GM04503 (cell line): ENCODE measurements around the gene PRSS50.
A peak's percentile ranks its signal among the peaks of the same experiment; 100 is the strongest.

ENCODE experiments used
- DNase-seq: peaks from one replicate; pipeline ENCODE4 v3.0.0-alpha.2; 2012; ENCODE audit warnings: low read depth

Gene PRSS50

DNA sequence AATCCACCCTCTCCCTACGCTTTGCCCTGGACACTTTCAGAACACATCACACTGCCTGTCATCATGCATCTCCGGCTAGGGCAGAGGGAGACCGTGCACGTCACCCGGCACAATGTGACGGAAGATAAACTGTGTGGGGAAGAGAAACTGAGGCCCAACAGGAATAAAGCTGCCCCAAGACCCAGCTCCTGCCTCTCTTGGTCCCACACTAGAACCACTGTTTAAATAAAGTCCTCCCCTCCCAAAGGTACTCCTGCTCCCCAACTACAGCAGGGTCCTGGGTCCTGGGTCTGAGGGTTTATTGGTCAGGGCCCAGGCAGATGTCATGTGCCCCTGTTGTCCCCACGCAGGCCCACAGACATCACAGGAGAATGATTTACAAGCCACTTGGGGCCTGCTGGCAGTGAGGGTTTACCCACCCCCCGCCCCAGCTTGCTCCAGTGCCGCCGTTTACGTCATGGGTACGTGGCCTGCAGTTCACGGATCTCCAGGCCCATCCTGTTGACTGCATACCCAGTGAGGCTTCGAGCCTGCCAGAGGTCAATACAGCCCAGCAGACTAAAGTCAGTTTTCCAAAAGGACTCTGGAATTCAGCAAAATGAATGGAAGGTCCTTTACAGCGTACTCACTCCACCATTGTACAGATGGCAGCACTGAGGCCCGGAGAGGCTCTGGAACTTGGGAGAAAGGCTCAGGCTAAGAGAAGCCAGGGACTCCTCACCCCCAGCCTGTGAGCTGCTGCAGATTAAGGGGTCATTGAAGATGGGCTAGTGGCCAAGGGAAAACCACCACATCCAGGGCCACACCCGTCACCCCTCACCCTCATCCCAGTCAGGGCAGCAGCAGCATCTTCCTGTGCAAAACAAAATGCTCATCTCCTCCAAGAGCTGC lies 47.4 kb downstream of the PRSS50 start:
- no peak for DNase-seq

DNA sequence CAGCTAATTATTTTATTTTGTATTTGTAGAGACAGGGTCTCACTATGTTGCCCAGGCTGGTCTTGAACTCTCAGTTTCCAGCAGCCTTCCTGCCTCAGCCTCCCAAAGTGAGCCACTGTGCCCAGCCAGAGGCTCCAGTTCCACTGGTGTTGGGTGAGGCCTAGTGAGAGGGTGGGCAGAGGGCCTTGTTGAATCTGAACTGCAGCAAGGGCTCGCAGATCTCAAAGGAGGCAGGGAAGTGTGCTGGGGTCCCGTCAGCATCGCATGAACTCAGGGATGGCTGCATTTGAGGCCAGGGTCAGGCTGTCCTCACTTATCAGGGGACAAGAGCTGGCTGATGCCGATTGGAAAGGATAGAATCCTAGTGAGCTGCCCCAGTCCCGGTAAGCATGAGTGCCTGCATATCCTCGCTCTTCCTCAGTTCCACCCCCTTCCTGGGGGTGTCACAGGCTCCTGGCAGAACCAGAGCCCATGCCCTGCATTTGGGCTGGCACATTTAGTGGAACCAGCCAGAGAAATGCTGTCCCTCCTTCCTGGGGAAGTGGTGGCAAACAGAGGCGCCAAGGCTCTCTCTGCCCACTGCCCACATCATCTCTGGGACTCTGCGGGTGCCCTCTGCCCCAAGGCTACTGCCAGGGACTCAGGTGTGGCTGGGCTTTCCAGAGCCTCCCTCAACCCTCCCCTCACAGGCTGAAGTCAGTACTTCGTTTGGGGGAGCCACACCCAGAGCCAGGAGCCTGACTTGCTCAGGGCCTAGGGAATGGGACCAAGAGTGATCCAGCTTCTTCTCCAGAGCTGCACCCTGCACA lies 48.3 kb downstream of the PRSS50 start:
- no peak for DNase-seq

DNA sequence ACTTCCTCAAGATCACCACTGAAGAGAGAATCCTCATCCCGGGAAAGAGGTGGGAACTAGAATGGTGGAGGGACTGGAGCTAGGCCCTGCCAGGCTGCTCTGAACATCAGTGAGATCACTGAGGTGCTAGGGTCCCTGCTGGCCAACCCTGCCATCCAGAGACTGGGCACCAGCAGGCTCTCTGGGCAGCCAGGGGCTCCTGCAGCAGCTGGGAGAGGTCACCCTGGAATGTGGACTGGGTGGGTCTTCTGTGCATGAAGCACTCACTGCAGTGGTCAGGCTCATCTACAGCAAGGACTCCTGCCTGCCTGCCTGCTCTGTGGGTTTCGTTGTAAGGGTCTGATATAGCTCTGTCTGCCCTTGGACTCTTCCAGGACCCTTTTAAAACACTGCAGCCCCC lies 49.1 kb downstream of the PRSS50 start:
- DNase-seq, result no peak

DNA sequence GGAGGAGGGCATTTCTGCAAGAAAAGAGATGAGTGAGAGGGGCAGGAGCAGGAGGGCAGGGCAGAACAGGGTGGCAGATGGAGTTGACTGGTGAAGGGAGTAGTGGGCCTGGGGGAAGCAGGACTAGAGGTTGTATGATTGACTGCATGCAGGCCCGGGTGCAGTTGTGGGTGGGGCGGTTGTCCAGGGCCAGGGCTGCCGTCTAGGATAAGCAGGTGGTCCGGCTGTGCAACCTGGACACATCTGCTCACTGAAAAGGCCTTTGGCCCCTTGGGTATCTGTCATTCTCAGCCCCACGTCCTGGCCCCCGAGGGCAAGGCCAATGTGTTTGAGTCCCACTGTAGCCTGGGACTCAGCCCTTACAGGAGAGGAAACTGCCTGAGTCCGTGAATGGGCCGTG lies 49.6 kb downstream of the PRSS50 start:
- DNase-seq, result no peak

DNA sequence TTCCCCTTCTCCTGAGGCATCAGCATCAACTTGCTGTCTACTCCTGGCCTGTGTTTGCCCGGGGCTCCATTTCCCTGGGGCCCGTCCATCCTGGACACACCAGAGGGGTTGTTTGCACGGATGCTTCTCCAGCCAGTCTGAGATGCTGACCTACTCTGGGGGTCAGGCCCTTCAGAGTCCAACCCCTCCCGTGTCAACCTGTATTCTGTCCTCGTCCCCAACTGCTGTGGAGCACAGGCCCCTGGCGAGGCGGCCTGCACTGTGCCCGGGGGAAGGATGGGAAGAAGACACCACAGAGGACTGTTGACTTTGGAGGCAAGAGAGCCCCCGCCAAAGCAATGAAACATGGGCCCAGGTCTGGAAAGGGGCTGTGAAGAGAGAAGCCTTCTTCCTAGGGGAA lies 50.0 kb downstream of the PRSS50 start:
- DNase-seq, result no peak

DNA sequence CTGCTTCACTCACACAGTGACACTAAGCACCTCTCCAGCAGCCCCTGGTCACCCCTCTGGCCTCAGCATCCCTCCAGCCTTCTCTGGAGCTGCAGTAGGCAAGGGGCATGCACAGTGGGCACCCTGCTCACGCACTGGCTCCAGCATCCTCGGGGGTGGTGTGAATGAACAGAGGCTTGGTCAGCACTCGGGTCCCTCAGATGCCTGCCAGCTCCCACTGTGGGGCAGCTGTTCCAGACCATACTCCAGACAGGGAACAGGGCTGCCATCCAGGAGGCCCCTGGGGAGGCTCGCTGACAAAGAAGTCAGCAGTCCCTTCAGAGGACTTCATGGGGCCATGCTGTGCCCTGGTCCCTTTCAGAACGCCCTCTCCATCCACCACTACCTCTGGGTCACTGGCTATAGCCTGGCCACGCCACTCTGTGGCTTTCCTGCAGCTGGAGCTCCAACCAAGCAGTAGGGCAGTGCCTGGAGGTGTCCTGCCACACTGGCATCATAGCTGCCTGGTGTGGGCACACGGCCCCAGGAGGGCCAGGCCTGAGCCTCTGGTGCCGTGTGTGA lies 50.5 kb downstream of the PRSS50 start:
- no peak for DNase-seq

DNA sequence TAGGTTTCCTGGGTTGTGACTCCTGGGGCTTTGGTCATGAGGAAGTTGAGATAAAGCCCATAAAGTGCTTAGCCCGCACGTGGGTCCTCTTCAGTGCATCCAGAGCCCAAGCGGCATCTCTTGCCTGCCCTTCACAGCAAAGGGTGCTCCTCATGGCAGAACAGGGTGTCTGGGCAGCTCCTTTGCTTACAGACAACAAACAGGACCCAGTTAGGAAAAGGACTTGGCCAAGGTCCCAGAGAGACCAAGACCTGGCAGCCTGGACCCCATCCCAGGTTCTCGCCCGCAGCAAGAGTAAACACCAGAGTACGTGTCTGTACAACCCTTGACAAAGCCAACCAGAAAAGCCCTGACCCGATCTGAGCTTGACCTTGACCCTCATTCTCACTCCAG lies 51.2 kb downstream of the PRSS50 start:
- no peak for DNase-seq

DNA sequence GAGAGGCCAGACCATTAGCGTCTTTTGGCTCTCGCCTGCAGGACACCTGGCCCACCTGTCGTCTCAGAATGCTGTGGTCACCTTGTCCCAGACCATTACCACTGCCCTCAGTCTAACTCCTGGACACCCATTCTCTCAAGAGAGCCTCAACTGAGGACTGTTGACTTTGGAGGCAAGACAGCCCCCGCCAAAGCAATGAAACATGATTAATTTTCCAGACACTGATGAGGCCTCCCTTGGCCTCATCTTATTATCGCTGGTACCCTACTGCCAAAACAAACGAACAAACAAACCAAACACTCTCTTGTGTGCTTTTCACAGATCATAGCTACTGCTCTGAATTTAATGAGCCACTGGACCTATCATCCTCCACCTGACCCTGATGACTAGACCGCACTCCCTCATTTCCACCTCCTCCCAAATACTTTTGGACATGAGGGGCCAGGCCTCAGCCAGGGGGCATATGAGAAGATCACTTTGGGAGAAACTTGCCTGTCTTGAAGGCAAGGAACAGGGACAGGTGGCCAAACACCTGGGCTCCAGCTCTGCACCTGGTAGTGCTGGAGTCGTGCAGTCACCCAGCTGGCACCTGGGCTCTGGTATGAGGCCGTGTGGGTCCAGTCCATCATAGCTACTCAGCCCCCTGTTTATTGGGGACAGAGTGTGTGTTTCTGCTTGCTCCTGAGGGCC lies 51.8 kb downstream of the PRSS50 start:
- DNase-seq, result no peak

DNA sequence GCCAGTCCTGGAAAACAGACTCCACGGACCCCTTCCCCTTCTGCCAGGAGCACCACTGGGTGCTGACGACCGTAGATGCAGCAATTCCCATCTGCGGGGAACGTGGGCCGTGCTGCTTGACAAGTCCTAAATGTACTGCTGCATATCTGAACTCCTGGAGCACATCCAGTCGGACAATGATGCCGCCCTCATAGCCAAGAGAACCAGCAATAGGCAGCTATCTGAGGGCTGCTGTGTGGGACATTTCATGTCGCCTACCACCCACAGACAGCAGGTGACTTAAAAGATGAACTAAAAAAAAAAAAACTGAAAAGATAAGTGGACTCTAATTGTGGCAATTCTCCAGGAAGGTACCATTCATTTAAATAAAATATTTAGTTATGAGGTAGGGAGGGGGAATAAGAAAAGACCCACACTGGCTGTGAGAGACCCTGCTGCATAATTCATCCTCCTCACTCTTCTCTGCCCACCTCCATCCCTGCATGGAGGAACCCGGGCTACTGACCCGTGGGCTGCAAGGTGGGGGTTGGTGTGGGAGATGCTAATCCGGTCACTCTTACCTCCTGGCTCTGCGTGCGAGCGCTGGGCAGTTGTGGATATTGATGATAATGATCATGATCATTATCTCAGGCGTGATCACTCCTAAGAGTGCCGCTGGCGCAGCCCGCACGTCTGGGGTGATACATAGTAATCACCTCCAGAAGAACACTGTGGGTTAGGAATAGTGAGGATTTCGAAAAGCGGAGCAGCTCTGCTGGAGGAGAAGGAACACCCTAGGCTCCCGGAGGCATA lies 52.5 kb downstream of the PRSS50 start:
- DNase-seq, result no peak

DNA sequence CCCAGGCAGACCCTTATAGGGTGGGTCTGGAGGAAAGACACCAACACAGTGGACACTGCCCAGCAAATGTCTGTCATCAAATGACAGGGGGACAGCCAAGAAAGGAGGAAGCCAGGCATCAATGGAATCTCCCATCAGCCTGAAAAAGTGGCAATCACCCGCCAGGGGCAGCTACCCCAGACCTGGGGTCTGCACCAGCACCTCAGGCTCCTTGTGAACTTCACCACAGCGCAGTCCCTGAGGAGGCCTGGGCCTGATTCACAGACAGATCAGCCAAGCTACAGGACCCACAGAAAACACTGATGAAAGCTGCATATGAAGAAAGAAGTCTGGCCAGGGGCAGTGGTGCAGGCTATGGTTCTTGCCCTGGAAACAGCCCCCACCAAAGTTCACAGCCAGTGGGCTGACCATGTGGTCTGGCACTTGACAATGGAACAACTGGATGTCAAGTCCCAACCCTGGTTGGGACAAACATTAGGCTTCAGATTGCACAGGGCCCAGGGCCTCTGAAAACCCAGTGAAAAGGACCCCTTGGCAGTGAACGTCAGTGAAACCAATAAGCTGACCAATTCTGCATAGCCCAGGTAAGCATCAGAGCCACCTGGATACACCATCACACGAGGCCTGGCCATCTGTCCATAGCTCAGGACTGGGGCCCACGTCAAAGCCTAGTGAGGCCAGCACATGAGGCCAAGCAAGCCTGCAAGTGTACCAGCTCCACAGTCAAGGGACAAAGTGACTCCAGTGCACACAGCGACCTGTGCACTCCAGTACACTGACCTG lies 53.3 kb downstream of the PRSS50 start:
- no peak for DNase-seq

DNA sequence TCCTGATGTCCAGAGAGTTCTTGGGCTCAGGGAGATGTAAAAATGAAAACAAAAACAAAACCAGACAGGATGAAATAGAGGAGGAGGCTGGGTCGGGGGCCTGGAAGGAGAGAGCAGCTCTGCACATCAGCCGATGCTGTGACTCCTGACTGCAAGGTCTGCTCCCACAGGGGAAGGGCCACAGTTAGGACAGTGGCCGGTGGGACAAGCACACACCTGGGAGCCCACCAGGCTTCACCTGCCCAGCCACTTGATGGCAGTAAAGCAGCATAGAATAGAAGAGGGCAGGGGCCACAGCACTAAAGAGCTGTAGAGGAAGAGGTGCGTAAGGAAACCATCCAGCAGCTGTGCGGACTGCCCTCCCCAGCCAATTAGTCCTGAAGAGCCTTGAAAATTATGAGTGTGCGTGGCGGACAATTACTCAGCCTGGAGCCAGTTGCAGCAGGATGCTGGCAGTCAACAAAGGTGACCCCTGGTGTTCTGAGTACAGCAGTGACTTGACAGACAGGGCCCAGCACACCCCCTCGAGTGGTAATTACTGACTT lies 54.0 kb downstream of the PRSS50 start:
- DNase-seq, result no peak

DNA sequence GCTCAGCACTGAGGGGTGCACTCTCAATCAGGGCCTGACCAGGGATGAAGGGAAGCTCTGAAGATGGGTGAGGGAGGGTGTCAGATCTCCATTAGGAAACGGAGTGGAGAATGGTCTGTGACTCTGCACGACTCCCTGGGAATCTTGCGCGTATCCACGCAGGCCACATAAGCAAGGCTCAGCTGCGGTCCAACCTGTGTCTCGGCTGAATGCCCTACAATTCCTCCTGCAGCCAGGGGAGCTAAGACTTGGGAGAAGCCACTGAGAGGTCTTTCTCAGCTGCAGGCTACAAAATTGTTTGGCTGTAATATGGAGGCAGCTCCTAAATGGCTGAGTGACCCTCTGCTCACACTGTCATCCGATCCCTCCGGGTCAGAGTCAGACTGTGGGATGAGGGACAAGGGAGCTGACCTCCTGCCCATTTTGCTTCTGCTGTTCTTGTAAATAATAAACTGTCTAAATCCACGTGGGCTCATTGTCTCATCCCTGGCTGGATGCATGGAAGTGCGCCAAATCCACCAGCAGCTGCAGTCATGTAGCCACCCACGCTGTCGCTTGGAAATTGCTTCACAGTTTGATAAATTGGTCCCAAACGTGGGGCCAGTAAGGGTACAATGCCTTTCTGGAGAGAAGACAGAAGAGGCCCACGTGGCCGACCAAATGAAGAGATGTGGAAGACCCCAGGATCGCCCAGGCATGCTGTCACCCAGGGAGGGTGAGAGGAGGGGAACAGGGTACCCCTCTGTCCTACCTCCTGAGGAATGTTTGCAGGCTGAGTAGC lies 54.7 kb downstream of the PRSS50 start:
- peak; percentile 13 for DNase-seq
